NCI-H2081 treated with DMSO at 0.1 percent for 48 hours (cell line): ENCODE results near the gene RBBP6.
A peak's percentile ranks its signal among the peaks of the same experiment; 100 is the strongest.
"Not testable (repeated sequence)": the region's sequence is repeated elsewhere in the genome, so short reads cannot be mapped to it uniquely, and the experiment has no call there.

Experiments
- DNase-seq: peaks from one replicate; lab custom pipeline; 2025; lab: John Stamatoyannopoulos, UW

Gene RBBP6, protein sequence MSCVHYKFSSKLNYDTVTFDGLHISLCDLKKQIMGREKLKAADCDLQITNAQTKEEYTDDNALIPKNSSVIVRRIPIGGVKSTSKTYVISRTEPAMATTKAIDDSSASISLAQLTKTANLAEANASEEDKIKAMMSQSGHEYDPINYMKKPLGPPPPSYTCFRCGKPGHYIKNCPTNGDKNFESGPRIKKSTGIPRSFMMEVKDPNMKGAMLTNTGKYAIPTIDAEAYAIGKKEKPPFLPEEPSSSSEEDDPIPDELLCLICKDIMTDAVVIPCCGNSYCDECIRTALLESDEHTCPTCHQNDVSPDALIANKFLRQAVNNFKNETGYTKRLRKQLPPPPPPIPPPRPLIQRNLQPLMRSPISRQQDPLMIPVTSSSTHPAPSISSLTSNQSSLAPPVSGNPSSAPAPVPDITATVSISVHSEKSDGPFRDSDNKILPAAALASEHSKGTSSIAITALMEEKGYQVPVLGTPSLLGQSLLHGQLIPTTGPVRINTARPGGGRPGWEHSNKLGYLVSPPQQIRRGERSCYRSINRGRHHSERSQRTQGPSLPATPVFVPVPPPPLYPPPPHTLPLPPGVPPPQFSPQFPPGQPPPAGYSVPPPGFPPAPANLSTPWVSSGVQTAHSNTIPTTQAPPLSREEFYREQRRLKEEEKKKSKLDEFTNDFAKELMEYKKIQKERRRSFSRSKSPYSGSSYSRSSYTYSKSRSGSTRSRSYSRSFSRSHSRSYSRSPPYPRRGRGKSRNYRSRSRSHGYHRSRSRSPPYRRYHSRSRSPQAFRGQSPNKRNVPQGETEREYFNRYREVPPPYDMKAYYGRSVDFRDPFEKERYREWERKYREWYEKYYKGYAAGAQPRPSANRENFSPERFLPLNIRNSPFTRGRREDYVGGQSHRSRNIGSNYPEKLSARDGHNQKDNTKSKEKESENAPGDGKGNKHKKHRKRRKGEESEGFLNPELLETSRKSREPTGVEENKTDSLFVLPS (N-terminal part only)

DNA sequence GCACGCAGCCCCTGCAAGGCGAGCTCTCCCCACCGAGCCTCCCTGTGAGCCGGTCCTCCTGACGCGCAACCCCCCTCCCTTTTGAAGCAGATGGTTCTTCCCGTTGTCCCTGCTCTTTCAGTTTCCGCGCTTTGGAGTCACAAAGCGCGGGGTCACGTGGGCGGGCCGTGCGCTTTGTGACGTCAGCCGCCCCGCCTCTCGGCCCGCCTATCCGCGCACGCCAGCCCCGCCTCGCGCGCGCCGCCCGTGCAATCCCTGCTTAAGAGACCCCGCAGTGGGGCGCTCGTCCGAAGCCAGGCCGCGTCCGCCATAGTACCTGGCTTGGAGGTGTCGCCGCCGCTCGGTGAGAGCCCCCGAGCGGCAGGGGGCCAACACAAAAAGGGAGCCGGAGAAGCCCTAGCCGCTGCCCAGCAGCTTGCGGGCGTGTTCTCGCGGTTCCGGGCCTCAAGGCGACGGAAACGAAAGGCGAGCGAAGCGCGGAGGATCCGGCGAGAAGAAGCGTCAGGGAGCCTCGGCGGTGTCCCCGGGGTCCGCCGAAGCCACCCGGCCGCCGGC is at the start of gene RBBP6:
Gene RBBP6 (plus strand): TSS at position 272 of the 555 bp plus-strand sequence. CDS start 1,061 bp downstream, outside the sequence.
- DNase-seq: peak; percentile 68

DNA sequence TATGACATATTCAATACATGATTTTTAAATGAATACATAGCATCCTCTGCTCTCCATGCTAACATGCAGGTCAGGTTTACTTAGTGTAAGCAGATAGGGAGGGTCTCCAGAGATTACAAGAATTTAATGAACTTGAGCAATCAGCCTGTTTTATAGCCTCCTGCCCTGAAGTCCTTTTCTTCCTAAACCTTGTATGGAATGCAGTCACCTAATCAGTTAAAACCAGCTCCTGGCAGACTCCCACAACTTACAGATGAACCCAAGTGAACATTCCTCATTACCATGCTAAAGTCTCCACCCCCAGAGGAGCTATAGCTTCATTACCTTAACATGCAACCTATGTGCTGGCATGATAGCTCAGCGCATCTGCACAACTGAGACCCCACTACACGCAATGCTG is 48.5 kb upstream of the RBBP6 start:
- DNase-seq: no peak

DNA sequence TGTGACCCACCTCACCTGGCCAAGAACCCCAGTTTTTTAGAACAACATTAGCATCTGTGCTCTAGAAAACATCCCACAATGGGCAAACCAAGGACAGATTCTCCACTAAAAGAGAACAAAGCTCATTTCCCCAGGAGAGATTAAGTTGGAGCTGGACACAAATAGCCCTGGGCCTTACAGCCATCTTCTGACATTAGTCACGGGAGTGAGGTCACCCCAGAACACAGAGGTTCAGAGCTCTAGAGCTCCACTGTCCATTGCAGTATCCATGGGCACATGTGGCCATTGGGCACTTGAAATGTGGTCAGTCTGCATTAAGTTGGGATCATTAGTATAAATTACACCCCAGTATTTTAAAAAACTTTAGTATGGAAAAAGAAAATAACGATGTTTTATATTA is 47.6 kb upstream of the RBBP6 start:
- DNase-seq: no peak

DNA sequence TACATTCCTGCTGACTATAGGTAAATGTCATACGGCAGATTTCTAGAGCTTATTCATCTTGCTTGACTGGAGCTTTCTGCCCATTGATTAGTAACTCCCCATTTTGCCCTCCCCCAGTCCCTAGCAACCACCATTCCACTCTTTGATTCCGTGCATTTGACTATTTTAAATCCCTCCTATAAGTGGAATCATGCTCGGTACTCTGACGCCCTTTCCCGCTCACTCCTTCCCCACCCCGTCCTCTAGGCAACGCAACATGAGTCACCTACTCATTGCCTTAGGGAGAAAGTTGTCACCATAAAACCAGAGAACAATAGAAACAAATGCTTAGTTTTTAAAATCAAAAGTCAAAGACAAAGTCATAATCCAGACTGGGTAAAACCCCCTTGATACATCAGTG is 45.5 kb upstream of the RBBP6 start:
- no peak for DNase-seq

DNA sequence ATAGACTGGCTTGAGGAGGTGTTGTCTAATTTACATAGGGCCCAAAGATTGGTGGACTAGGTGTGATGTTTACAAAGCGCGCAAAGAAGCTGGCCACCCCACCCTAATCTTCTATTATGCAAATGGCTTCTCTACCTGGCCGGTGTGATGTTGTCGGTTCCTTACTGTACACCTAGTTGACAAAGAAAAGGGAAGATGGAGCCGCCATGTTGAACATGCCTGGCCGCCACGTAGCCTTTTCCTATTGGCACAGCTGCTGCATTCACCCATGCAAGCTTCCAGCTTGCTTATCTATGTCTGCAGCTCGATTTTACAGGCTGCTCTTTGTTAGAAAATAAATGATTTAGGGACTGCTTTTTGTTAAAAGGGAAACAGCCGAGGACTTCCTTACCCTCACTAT is 44.2 kb upstream of the RBBP6 start:
- DNase-seq: not testable (repeated sequence)

DNA sequence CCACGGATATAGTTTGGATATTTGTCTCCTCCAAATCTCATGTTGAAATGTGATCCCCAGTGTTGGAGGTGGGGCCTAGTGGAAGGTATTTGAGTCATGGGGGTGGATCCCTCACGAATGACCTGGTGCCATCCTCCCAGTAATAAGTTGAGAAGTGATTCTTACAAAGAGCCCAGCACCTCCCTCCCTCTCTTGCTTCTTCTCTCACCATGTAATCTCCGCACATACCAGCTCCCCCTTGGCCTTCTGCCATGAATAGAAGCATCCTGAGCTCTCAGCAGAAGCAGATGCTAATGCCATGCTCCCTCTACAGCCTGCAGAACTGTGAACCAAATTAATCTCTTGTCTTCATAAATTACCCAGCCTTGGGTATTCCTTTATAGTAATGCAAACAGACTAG is 41.9 kb upstream of the RBBP6 start:
- no peak for DNase-seq

DNA sequence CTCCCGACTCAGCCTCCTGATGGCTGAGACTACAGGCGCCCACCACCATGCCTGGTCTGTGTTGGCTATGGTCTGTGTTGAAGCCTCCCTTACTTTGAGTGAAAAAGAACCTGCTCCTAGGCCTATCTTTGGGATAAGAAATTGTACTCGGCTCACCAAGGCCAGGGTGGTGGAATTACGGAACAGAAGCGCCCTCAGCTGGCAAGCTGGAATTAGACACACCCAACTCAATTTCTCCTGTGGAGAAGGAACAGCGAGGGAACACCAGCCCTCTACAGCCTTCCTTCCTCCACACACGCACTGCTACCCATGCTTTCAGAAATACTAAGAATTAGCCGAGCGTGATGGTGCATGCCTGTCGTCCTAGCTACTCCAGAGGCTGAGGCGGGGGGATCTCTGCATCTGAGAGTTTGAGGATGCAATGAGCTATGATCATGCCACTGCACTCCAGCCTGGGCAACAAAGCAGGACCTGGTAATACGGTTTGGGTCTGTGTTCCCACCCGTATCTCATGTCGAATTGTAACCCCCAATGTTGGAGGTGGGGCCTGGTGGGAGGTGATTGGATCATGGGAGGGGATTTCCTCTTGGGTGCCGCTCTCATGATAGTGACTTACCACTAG is 40.1 kb upstream of the RBBP6 start:
- DNase-seq: no peak

DNA sequence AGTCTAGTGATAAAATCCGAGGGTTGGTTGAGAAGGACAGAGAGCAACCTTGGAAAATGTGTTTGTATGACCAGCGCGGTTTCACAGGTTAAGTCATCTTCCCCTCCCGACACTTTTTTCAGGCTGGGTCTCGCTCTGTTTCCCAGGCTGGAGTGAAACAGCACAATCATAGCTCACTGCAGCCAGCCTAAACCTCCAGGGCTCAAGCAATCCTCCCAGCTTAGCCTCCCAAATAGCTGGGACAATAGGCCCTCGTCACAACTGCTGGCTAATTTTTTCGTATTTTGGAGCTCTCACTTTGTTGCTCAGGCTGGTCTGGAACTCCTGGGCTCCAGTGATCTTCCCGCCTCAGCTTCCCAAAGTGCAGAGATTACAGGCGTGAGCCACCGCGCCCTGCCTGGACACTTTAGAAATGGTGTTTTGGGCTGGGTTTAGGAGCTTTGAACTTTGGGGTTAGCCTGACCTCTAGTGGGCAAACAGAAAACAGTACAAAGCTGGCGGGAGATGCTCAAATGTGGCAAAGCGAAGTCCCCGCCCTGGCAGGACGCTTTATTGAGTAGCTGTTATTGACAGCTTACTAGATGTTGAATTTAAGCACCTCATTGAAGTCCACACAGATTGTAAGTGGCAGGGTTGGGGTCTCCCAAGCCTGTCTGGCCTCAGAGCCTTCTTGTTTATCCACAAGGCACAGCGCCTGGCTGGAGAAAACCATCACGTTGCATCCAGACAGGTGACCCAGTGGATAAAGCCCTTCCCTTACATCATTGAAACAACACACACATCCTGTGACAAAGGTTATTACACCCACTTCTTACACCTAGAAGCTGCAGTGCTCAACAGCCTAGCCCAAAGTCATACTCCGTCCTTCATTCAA is 34.7 kb upstream of the RBBP6 start:
- DNase-seq: no peak

DNA sequence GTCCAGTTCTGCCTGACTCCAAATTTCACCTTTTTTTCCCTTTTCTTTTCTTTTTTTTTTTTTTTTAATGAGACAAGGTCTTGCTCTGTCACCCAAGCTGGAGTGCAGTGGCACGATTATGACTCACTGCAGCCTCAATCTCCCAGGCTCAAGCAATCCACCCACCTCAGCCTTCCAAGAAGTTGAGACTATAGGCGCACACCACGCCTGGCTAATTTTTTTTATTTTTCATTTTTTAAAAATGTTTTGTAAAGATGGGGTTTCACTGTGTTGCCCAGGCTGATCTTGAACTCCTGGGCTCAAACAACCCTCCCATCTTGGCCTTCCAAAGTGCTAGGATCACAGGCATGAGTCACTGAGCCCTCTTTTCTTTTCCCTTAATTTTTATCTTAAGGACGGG is 33.4 kb upstream of the RBBP6 start:
- DNase-seq: no peak

DNA sequence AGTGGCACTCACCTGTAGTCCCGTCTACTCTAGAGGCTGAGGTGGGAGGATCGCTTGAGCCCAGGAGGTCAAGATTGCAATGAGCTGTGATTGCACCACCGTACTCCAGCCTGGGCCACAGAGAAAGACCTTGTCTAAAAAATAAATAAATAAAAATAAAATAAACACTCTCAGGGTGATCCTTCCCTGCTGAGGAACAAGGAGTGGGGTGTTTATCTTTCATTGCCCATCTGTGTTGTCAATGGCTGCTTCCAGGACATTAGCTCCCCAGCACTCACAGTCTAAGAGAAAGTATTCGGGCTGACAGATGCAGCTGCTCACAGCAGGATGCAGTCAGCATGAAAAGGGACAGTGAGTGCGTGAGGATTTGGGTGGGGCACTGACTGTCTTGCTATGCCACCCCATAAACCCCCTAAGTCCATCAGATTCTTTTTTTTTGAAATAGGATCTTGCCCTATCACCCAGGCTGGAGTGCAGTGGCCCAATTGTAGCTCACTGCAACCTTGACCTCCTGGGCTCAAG is 31.3 kb upstream of the RBBP6 start:
- no peak for DNase-seq

DNA sequence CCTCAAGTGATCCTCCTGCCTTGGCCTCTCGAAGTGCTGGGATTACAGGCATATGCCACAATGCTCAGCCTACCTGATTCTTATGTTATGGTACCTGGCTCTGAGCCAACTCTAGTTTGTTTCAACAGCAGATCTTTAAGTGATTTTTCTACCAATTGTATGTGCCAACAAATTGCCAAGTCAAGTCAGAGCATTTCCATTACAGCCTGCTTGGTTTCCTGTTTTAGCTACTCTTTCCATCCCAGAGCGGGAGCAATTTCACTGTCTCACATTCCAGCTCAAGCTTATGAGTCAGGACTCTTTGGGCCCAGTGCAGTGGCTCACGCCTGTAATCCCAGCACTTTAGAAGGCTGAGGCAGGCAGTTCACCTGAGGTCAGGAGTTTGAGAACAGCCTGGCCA is 30.8 kb upstream of the RBBP6 start:
- no peak for DNase-seq

DNA sequence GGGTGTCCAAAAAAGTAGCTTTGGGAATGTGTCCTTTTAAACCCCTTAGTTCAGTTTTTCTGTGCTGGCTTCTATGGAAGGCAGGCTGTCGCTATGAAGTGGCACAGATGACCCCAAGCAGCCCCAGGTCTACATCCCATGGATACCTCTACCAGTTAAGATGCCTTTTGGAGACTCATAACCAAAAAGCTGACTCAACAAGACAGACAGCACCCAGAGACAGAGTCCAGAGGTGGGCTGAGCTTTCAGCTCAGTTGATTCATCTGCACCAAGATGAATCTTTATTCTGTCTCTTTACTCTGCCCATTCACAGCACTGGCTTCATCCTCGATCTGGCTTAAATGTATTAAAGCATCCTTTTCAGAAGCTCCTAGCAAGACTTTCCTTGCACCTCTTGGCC is 29.8 kb upstream of the RBBP6 start:
- DNase-seq: no peak

DNA sequence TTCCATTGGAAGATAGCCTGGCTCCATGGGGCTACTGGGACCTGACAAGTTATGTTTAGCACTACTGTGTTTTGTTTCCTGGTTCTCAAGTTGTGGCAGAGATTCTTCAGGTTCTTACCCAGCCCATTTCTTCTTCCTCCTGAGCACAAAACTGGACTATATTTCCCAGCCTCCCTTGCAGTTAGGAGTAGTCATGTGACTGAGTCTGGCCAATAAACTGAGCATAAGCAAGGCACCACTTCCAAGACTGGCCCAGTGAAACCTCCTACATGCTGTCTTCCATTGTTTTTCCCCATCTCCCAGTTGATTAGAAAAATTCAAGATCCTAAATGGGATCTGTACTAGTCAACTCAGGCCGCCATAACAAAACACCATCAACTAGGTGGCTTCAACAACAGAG is 28.2 kb upstream of the RBBP6 start:
- no peak for DNase-seq

DNA sequence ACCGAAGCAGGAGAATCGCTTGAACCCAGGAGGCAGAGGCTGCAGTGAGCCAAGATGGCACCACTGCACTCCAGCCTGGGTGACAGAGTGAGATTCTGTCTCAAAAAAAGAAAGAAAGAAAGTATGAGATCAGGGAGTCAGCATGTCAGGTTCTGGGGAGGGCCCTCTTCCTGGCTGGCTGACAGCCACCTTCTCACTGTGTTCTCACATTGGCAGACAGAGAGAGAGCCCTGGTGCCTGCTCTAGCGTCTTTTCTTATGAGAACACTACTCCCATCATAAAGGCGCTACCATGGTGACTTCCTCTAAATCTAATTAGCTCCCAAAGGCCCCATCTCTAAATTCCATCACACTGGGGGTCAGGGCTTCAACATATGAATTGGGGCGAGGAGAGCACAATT is 27.6 kb upstream of the RBBP6 start:
- DNase-seq: no peak

DNA sequence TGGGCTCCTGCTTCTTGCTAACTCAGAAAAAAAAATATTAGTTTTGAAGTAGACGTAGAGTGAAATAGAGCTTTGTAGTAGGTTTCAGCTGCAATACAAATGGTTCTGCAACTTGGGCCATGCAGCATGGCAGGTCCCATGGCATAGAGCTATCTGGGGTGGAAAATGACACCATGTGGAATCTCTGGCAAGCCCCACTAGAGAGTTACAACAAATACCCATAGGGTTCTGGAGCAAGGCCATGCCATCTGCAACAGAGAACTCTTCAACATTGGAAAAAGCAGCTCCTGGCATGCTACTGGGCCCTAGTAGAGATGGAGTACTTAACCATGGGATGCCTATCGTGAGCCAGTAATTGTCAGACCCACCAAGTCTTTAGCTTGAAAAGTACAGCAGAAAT is 25.3 kb upstream of the RBBP6 start:
- DNase-seq: no peak

DNA sequence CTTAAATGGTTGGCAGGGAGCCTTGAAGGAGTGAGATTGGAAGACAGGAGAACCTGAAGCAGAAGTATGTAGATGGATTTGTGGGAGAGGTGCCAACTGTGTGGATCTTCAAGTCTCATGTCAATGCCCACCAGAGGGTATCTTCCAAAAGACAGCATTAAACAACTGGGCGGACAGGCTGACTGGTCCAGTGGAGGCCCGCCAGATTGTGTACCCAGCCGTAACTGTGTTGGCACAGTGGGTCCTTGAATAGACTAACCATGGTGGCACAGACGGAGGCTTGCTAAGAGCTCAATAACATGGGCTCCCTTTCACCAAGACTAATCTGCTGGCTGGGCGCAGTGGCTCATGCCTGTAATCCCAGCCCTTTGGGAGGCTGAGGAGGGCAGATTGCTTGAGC is 24.2 kb upstream of the RBBP6 start:
- DNase-seq: no peak

DNA sequence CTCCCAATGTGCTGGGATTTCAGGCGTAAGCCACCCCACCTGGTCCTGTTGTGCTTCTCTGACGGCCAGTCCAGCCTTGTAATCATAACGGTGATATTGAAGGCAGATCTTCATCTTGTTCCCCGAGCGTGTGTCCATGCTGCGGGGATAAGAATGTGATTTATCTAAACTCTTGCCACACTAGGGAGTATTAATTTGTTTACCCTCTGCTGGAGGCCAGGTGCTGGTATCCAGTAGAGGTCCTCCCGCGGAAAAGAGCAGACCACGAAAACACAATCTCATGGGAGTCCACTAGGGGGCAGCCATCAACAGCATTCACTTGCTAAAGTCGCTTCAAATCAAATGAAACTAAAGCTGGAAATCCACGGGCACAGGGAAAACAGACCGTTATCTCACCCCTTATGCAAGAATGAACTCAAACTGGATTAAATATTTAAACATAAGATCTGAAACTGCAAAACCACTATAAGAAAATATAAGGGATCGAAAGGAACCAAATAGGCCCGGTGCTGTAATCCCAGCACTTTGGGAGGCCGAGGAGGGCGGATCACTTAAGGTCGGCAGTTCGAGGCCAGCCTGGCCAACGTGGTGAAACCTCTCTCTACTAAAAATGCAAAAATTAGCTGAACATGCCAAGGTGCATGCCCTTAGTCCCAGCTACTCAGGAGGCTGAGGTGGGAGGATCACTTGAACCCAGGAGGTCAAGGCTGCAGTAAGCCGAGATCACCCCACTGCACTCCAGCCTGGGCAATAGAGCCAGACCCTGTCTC is 22.3 kb upstream of the RBBP6 start:
- DNase-seq: peak; percentile 22

DNA sequence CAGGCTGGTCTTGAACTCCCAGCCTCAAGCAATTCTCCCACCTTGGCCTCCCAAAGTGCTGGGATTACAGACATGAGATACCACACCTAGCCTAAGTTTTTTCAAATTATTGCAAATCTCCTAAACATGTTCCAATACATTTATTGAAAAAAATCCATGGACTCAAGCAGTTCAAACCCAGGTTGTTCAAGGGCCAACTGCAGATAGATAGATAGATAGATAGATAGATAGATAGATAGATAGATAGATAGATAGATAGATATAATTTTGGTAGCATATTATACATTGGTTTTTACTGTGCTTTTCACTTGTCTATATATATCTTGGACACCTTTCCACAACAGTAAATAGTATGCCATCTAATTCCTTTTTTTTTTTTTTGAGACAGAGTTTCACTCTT is 20.9 kb upstream of the RBBP6 start:
- no peak for DNase-seq

DNA sequence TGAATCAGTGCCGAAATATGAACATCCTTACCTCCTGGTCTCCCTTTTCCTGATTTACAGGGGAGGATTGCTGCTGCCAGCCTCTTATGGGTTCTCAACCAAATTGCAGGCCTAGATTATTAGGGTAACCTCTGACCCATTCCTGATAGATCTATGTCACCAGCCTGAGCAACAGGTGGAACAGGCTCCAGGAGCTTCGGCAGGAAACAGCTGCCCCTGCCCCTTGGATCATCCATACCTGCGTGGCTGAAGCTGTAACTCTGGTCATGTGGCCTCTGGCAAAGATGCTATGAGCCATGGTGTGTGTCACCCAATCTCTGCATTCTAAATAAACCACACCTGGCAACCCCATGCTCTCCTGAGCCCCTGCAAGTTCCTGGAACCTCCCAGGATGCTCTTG is 18.4 kb upstream of the RBBP6 start:
- DNase-seq: no peak

DNA sequence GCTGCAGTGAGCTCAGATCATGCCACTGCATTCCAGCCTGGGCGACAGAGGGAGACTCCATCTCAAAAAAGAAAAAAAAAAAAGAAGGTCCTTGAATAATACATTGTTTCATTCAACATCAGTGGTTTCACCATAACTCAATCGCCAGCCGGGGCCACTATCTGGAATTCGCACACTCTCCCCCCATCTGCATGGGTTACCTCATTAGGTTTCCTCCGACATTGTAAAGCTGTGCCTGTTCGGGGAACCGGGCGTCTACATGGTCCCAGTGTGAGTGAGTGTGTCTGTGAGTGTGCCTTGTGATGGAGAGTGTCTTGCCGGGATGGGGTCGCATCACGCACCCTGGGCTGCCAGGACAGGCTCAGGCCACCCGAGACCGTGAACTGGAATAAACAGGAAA is 16.6 kb upstream of the RBBP6 start:
- DNase-seq: no peak
